PC-9 (cell line): ENCODE measurements around the gene NDUFC2. TPM values are rescaled to one million over a fixed set of nuclear protein-coding genes. Genes with fewer than 3 reads are reported as not detected.

Experiments
- BruUV-seq: library from RNA; stranded (reverse); fragments of 400-500 nt; replicated peaks from 2 replicates; lab custom pipeline; 2021; lab: Mats Ljungman, UMichigan
- CTCF ChIA-PET: fragments of 300-600 bp; sonication (Branson Sonifier 250); formaldehyde crosslinking; loops from one replicate; lab custom pipeline; 2022; ENCODE audit warnings: antibody characterized with exemption; lab: Charles Lee
- POLR2A ChIA-PET: fragments of 300-600 bp; sonication (Branson Sonifier 250); formaldehyde crosslinking; loops from one replicate; lab custom pipeline; 2022; ENCODE audit warnings: antibody characterized with exemption; ENCODE audit not compliant: unreplicated experiment; lab: Charles Lee
- DNase-seq, 2 experiments: peaks; one replicate each; pipeline versions ENCODE4 v3.0.0 to v3.0.0-alpha.2; 2015 to 2022; ENCODE audit warnings: mixed read lengths in 1 of 2
- H2AFZ ChIP-seq: fragments of 200-600 bp; sonication (generic); 2 replicates; pipeline ENCODE4 v1.8.1; 2017; ENCODE audit warnings: antibody characterized with exemption
- H3F3A ChIP-seq: fragments of 200-600 bp; sonication (generic); 2 replicates; pipeline ENCODE4 v1.8.1; 2017; ENCODE audit warnings: antibody characterized with exemption, mild to moderate bottlenecking, low read depth; ENCODE audit not compliant: insufficient read depth
- H3K27ac ChIP-seq: fragments of 200-600 bp; sonication (generic); 2 replicates; pipeline ENCODE4 v1.6.1; 2016; ENCODE audit warnings: mixed run types
- H3K27me3 ChIP-seq: fragments of 200-600 bp; sonication (generic); 2 replicates; pipeline ENCODE4 v1.6.1; 2016; ENCODE audit warnings: low read depth, mixed run types; ENCODE audit not compliant: insufficient read depth
- H3K36me3 ChIP-seq: fragments of 200-600 bp; sonication (generic); 2 replicates; pipeline ENCODE4 v1.6.1; 2016; ENCODE audit warnings: low read depth, mixed run types
- H3K4me1 ChIP-seq: fragments of 200-600 bp; sonication (generic); replicated peaks from 2 replicates; pipeline ENCODE4 v1.6.1; 2016; ENCODE audit warnings: mixed run types; ENCODE audit not compliant: insufficient read depth
- H3K4me2 ChIP-seq: fragments of 200-600 bp; sonication (generic); 2 replicates; pipeline ENCODE4 v1.6.1; 2017; ENCODE audit warnings: mixed run types
- H3K4me3 ChIP-seq: fragments of 200-600 bp; sonication (generic); 2 replicates; pipeline ENCODE4 v1.6.1; 2016; ENCODE audit warnings: mixed run types
- H3K79me2 ChIP-seq: fragments of 200-600 bp; sonication (generic); 2 replicates; pipeline ENCODE4 v1.6.1; 2017; ENCODE audit warnings: low read depth, mixed run types
- H3K9me2 ChIP-seq: fragments of 200-600 bp; sonication (generic); 2 replicates; pipeline ENCODE4 v1.8.1; 2017; ENCODE audit warnings: mild to moderate bottlenecking; ENCODE audit not compliant: insufficient read depth
- H3K9me3 ChIP-seq: fragments of 200-600 bp; sonication (generic); 2 replicates; pipeline ENCODE4 v1.8.1; 2016; ENCODE audit warnings: low read depth; ENCODE audit not compliant: insufficient read depth
- H4K20me1 ChIP-seq: fragments of 200-600 bp; sonication (generic); 2 replicates; pipeline ENCODE4 v1.8.1; 2017; ENCODE audit not compliant: insufficient read depth
- CTCF ChIP-seq: fragments of 200-600 bp; sonication (generic); conservative IDR thresholded peaks from 2 replicates; pipeline ENCODE4 v1.6.1; 2017; ENCODE audit warnings: mixed run types, antibody characterized with exemption, mild to moderate bottlenecking, moderate library complexity
- EZH2 ChIP-seq: fragments of 200-600 bp; sonication (generic); IDR thresholded peaks from 2 replicates; pipeline ENCODE4 v1.8.0; 2017; ENCODE audit warnings: antibody characterized with exemption, low read depth
- intact Hi-C: fragments of 100-400 bp; cut with micrococcal nuclease; formaldehyde crosslinking; loops from one replicate; pipeline ENCODE4 v1.10.0; 2022; ENCODE audit not compliant: unreplicated experiment
- total RNA-seq: library from RNA; stranded (reverse); gene quantifications from 2 replicates; pipeline ENCODE4 v1.2.3, GENCODE V29; 2021

The NDUFC2 gene
- total RNA-seq, 1 experiment from 2014 or later, result 380 TPM

GRCh38 chr11:78112582-78113275 lies 33.1 kb upstream of the NDUFC2 start:
- Histone ChIP-seq H3F3A (no peaks in the 10 kb centered on the region), H2AFZ (no peak overlapping the region), H3K79me2 (no peaks in the 10 kb centered on the region), H3K9me2 (no peaks in the 10 kb centered on the region), H3K4me3 (no peak overlapping the region), H4K20me1 (no peaks in the 10 kb centered on the region), H3K27ac (no peak overlapping the region), H3K9me3 (no peaks in the 10 kb centered on the region), H3K4me2 (no peak overlapping the region), H3K4me1 (no peaks in the 10 kb centered on the region), H3K36me3 (peaks cover 28% of the 10 kb centered on the region), H3K27me3 (no peaks in the 10 kb centered on the region)
- ChIA-PET CTCF (interaction anchor here (0.5 kb wide), 1 partner anchor 125 kb away, joined by 7 read pairs; no protein-coding TSS in a partner anchor), POLR2A (interaction anchor here (0.6 kb wide), 1 partner anchor 21 kb away, joined by 7 read pairs; no protein-coding TSS in a partner anchor)
- DNase-seq, result no peak
- no TSS peak for BruUV-seq
- no peak for TF ChIP-seq EZH2
- TF ChIP-seq CTCF, result no peak
- intact Hi-C loops, result no loop called here

- TF ChIP-seq CTCF (no peak), EZH2 (no peak)
- Histone ChIP-seq H2AFZ (no peak overlapping the region), H3K4me3 (no peak overlapping the region), H3F3A (no peaks in the 10 kb centered on the region), H3K4me1 (no peaks in the 10 kb centered on the region), H3K36me3 (peaks cover 20% of the 10 kb centered on the region), H3K9me3 (no peaks in the 10 kb centered on the region), H3K27me3 (no peaks in the 10 kb centered on the region), H3K79me2 (no peaks in the 10 kb centered on the region), H3K4me2 (no peak overlapping the region), H3K9me2 (no peaks in the 10 kb centered on the region), H4K20me1 (no peaks in the 10 kb centered on the region), H3K27ac (no peak overlapping the region)
- ChIA-PET CTCF (no interaction called here), POLR2A (no interaction called here)
- DNase-seq, result no peak
- BruUV-seq, result no TSS peak
- intact Hi-C loops, result no loop called here
These were observed 31.6 kb upstream of the NDUFC2 start for GRCh38 chr11:78111298-78111697.

GRCh38 chr11:78110830-78111229 lies 31.2 kb upstream of the NDUFC2 start:
- ChIA-PET POLR2A (no interaction called here), CTCF (no interaction called here)
- H3F3A ChIP-seq, result no peaks in the 10 kb centered on the region
- peaks cover 20% of the 10 kb centered on the region for H3K36me3 ChIP-seq
- no peaks in the 10 kb centered on the region for H3K9me3 ChIP-seq
- H3K4me3 ChIP-seq, result no peak overlapping the region
- DNase-seq, result no peak
- H3K4me2 ChIP-seq, result no peak overlapping the region
- no peaks in the 10 kb centered on the region for H3K9me2 ChIP-seq
- H2AFZ ChIP-seq, result no peak overlapping the region
- no TSS peak for BruUV-seq
- H3K27ac ChIP-seq, result no peak overlapping the region
- H3K27me3 ChIP-seq, result no peaks in the 10 kb centered on the region
- intact Hi-C loops, result no loop called here
- no peaks in the 10 kb centered on the region for H3K4me1 ChIP-seq
- TF ChIP-seq CTCF (no peak), EZH2 (no peak)
- H3K79me2 ChIP-seq, result no peaks in the 10 kb centered on the region
- H4K20me1 ChIP-seq, result no peaks in the 10 kb centered on the region
